Hepatocyte (in vitro differentiated cells): ENCODE data around the gene GTSF1L.

ENCODE experiments used
- CTCF ChIP-seq: fragments of 200-600 bp; sonication (generic); IDR thresholded peaks from 2 replicates; pipeline ENCODE4 v1.5.1; 2016; ENCODE audit warnings: antibody characterized with exemption, mild to moderate bottlenecking; ENCODE audit not compliant: poor library complexity
- EZH2phosphoT487 ChIP-seq: fragments of 200-600 bp; sonication (generic); IDR thresholded peaks from one replicate; pipeline ENCODE4 v1.6.1; 2018; ENCODE audit warnings: antibody characterized with exemption, mild to moderate bottlenecking, low read depth, moderate library complexity; ENCODE audit not compliant: unreplicated experiment, severe bottlenecking

- TF ChIP-seq CTCF = no peak
- no peak for TF ChIP-seq EZH2phosphoT487
Observed at GRCh38 chr20:43737925-43738324, 11.1 kb upstream of the GTSF1L start.
